ENCODE data around the gene DERA.
"Not testable (repeated sequence)": the region's sequence is repeated elsewhere in the genome, so short reads cannot be mapped to it uniquely, and the experiment has no call there.

Gene DERA

DNA sequence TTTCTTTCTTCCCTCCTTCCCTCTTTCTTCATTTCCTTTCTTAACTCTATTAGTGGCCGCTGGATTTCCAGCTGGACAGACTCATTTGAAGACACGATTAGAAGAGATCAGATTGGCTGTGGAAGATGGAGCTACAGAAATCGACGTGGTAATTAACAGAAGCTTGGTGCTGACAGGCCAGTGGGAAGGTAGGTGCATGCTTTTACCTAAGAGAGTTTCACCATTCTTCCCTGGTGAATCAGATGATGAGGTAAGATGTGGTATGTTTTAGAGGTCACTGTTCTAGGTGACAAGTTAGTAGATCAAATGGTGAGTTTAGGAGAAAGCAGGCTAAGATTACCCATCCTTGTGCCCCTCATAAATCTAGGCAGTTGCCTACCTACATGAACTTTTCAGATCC lies 51.6 kb downstream of the DERA start:
- no peak for TF ChIP-seq GATA1 (IDR thresholded peaks at IDR 0.05; ENCODE audit: low read depth, low read length)
- TF ChIP-seq POLR2A (IDR thresholded peaks at IDR 0.05; ENCODE audit: low read length), result no peak
- DNase-seq, result no peak

DNA sequence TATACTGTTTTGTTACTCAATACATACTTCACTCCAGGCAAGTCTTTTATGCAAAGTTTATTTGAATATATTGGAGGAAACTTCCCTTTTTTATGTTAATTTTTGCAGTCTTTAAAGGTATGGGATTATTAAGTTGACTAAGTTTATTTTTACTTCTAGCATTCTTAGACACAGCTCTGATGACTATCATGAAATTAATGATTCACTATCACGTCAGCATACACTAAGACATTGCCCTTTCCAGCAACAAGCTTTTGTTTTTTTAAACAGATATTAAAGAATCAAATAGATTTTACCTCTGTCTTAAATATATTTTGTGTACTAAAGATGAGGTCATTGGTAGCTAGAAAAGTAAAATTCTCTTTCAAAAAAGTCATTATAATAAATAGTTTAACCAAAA lies 52.1 kb downstream of the DERA start:
- no peak for TF ChIP-seq POLR2A (IDR thresholded peaks at IDR 0.05; ENCODE audit: low read length)
- no peak for TF ChIP-seq GATA1 (IDR thresholded peaks at IDR 0.05; ENCODE audit: low read depth, low read length)
- DNase-seq, result no peak

DNA sequence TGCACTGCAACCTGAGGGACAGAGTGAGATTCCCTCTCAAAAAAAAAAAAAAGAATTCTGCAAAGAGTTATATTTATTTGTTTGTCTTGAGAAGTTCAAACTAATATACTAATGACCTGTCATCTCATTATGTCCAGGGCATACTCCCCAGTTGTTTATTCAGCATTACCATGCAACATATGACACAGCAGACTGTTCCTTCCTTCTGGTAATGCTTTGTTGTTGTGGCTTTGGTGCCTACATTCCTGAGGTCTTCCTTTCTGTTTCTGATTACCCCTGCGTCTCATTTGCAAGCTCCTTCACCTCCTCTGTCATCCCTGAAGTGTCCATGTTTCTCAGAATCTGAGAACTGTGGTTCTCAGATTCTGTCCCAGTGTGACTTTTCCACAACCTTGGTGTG lies 55.3 kb downstream of the DERA start:
- no peak for TF ChIP-seq GATA1 (IDR thresholded peaks at IDR 0.05; ENCODE audit: low read depth, low read length)
- no peak for TF ChIP-seq POLR2A (IDR thresholded peaks at IDR 0.05; ENCODE audit: low read length)
- no peak for DNase-seq

DNA sequence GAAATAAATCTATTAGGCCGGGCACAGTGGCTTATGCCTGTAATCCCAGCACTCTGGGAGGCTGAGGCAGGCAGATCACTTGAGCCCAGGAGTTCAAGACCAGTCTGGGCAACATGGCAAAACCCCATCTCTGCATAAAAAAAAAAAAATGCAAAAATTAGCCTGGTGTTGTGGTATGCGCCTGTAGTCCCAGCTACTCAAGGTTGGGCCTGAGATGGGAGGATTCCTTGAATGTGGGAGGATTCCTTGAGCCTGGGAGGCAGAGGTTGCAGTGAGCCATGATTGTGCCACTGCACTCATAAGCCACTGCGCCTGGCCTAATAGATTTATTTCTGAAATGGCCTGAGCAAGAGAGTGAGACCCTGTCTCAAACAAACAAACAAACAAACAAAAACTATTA lies 55.9 kb downstream of the DERA start:
- not testable (repeated sequence) for DNase-seq

DNA sequence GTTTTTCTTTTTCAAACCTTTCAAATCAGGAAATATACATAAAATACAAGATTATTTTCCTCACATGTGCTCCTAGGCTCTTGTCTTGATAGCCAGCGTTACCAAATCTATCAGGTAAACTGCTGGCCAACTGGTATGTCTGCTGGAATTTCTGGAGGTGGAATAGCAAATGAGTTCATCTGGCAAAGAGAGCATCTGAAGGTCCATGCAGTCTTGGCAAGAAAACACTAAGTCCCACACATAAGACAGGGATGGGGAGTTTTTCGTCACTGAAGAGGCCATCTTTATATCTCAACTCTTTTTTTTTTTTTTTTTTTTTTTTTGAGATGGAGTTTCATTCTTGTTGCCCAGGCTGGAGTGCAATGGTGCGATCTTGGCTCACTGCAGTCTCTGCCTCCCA lies 60.1 kb downstream of the DERA start:
- DNase-seq, result no peak
- TF ChIP-seq POLR2A (IDR thresholded peaks at IDR 0.05; ENCODE audit: low read length) (no peak), GATA1 (IDR thresholded peaks at IDR 0.05; ENCODE audit: low read depth, low read length) (no peak)

DNA sequence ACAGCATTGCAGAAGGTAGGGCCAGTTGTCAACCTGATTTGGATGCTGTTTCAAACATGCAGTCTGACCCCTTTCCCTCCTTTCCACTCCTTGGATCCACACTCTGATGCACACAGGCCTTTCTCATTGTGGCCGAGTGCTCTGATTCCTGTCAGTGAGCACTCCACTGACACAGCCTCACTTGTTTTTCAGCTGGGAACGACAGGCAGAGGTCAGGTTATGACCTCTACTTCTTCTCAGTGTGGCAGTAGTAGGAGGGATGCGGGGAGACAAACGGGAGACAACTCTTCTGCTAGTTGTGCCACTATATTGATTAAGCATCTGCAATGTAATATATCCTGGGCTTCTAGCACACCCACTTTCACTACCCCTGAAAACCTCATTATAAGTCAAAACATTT lies 61.8 kb downstream of the DERA start:
- DNase-seq, result no peak
- TF ChIP-seq POLR2A (IDR thresholded peaks at IDR 0.05; ENCODE audit: low read length) (no peak), GATA1 (IDR thresholded peaks at IDR 0.05; ENCODE audit: low read depth, low read length) (no peak)

DNA sequence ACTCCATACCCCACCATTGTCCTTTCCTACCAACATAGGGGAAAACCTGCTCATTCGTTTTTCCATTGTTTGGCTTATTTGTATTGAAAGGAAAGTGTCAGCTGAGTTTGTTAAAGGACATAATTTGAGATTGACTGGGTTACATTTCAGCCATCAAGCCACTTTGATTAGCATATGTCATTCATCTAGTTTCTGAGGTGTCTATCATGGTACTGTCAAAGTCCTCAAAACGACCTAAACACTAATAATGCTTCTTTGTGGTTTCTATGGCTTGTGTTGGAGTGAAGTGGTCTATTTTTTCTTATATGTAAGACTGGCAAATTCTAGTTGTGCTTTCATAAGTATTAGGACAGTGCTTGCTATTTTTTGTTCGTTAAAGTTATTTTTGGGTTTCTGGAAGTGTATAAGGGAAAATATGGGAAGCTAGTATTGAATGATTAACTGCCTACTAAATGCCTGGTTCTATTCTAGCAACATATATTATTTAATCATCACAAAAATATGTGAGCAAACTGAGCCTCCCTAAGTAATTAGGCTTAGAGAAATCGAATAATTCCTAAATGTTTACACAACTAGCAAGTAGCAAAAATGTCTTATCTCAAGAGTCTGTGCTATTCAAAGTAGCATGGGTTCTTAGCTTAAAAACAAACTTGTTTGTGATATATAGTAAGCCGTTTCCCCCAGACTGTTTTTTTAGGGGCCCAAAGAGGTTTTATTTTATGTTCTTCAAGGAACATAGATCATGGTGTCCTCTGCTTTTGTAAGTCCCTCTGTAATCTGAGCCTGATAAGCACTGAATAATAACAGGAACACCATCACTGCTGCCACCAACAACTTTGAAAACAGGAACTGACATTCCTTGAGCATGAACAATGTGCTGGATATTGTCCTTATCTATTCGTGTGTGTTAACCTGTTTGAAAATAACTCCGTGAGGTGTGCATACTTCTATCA lies 67.1 kb downstream of the DERA start:
- DNase-seq, result no peak
- no peak for TF ChIP-seq GATA1 (IDR thresholded peaks at IDR 0.05; ENCODE audit: low read depth, low read length)
- TF ChIP-seq POLR2A (IDR thresholded peaks at IDR 0.05; ENCODE audit: low read length), result no peak

DNA sequence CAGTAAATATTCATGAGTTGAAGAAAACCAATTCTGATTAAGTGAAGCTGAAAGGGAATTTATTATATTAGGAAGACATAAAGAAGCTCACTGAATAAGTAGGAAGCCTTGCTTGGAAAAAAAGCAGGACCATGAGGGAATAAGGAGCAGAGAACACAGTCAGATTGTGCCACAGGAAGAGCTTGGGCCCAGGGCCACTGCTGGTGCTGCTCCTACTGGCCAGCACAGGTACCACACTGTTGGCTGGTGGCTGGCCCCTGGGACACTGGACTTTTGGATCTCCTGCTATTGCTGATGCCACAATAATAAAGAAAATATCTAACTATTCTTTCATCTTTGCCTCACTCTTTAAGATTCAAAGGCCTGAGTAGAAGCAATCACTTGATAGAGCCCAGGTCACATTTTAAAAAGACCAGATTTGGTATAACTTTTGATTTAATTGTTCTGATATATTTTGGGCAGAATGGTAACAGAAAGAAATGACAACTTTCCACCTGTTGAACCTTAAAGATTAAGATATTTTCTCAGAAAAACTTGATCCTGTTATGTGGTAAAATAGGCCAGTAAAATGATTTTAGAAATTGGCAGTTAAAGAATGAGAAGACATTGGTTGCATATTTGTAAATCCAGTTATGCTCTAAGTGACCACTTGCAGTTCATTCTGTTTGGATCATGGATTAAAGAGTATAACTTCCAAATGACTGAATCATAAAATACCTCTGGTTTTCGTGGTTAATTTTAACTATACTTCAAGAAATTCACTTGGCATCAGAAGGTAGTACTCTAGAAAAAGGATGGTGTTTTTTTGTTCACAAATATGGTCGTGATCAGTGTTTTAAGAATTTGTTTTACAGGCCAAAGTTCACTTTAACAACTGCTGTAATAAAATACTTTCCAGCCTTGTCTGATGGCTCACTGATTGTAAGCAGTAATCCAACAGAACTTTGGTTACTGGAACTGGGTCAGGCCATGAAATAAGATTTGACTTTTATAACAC lies 68.3 kb downstream of the DERA start:
- no peak for TF ChIP-seq GATA1 (IDR thresholded peaks at IDR 0.05; ENCODE audit: low read depth, low read length)
- TF ChIP-seq POLR2A (IDR thresholded peaks at IDR 0.05; ENCODE audit: low read length), result no peak
- DNase-seq, result peak; percentile 10 to 15

DNA sequence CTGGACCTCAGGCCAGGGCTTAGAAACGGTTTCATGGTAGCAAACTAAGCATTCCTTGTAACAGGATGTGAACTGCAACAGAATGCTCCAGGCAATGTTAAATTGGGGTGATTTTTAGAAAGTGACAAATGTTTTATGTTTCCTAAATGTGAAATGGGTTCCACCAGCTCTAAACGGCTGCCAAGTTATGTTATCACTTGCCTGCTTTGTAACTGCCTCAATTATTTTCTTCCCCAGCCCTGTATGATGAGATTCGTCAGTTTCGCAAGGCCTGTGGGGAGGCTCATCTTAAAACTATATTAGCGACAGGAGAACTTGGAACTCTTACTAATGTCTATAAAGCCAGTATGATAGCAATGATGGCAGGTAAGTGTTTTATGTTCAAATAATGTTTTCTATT lies 70.9 kb downstream of the DERA start:
- TF ChIP-seq POLR2A (IDR thresholded peaks at IDR 0.05; ENCODE audit: low read length) (no peak), GATA1 (IDR thresholded peaks at IDR 0.05; ENCODE audit: low read depth, low read length) (no peak)

DNA sequence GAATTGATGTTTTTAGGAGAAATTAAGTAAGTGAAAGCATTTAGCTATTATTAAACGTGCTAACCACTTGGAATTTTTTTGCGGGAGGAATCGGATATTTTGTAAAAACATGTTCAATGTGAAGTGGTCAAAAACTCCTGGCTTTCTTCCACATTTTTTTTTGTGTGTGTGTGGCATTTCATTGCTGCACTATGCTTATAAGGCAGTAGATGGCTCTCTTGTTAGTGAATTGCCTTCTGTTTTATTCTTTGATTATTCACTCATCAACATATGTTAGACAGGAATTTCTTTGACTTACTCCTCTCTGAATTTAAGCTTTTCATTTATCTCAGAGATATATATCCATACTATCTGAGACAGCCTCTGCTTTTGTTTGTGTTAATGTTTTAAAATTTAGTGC lies 71.3 kb downstream of the DERA start:
- DNase-seq, result peak; percentile 6 to 7
- no peak for TF ChIP-seq POLR2A (IDR thresholded peaks at IDR 0.05; ENCODE audit: low read length)
- TF ChIP-seq GATA1 (IDR thresholded peaks at IDR 0.05; ENCODE audit: low read depth, low read length), result no peak

More for the DNA sequence above, 70.9 kb downstream of the DERA start:
- DNase-seq, result no peak

DNA sequence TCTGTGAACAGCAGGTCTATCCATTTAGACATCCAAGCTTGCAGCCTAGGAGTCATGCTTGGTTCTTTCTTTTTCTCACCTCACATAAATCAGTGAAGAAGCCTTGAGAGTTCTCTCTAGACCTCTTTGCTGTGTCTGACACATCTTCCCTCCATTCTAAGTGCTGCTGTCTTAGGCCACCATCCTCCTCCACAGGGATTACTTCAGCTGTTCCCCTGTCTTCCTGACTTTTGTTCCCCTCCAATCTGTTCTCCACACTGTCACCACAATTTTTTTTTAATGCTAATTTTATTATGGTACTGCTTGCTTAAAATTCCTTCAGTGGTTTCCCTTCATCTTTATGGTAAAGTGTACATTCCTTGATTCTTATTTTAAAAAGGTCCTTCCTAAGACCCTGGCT lies 71.8 kb downstream of the DERA start:
- TF ChIP-seq POLR2A (IDR thresholded peaks at IDR 0.05; ENCODE audit: low read length) (no peak), GATA1 (IDR thresholded peaks at IDR 0.05; ENCODE audit: low read depth, low read length) (no peak)
- DNase-seq, result no peak

DNA sequence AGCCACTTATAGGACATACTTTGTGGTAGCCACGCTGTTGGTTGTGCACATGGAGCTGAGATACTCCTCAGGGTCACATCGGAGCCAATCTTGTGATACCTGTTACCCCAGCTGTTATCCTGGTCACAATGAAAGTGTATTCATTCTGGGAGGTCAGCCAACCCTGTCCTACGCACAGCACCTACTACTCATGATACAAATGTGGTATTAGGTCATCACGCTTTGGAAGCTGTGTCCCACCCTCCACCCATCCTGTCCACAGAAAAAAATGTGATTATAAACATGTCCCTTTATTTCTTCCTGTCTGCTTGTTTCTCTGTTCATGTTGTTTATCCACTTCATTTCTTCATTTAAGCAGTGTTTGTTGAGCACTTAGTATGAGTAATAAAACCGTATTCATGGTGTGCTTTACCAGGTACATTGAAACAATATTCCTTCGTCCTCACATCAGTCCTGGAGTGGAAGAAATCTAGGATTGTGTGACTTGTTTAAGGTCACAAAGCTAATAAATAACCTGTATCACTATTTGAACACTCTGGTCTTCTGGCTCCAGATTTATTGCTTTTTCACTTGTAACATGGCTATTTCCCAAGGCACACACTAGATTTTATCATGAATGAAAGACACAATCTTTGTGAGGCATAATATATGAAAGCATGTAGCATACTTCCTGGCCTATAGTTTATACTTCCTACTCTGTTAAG lies 73.1 kb downstream of the DERA start:
- TF ChIP-seq GATA1 (IDR thresholded peaks at IDR 0.05; ENCODE audit: low read depth, low read length) (no peak), POLR2A (IDR thresholded peaks at IDR 0.05; ENCODE audit: low read length) (no peak)
- no peak for DNase-seq

DNA sequence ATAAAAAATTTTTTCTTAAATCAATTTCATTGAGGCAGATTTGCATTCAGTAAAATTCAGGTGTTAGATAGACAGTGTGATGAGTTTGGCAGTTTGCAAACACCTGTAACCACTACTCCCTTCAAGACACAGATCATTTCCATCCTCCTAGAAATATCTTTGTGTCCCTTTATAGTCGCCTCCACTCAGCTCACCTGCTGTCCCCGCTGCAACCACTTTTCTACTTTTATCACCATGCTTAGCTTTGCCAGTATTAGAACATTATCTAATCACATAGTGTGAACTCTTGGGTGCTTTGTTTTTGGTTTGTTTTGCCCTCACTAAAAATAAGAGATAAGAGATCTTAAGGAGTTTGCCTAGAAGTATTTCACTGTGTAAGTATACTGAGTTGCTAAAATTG lies 73.8 kb downstream of the DERA start:
- DNase-seq, result no peak

DNA sequence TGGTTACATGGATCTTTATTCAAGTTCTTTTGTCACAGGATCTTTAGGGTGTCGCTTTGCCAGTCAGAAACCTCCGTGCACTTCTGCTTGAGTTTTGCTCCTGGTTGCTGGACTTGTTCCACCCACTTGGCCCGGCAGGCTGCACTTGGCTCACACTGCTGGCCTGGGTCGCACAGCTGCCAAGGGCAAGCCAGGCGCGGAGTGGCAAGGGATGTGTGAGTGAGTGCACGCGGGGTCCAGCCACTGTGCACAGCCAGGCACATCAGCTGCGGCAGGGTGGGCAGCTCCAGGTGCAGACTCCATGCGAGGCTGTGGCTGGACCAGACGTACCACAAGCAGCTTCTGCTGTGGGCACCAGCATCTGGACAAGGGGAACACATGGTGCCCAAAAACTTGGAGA lies 76.6 kb downstream of the DERA start:
- TF ChIP-seq GATA1 (IDR thresholded peaks at IDR 0.05; ENCODE audit: low read depth, low read length), result no peak
- no peak for TF ChIP-seq POLR2A (IDR thresholded peaks at IDR 0.05; ENCODE audit: low read length)
- DNase-seq, result no peak

More for the DNA sequence above, 73.8 kb downstream of the DERA start:
- no peak for TF ChIP-seq POLR2A (IDR thresholded peaks at IDR 0.05; ENCODE audit: low read length)
- TF ChIP-seq GATA1 (IDR thresholded peaks at IDR 0.05; ENCODE audit: low read depth, low read length), result no peak
